ENCODE results near the gene RBFOX2.
A peak's percentile ranks its signal among the peaks of the same experiment; 100 is the strongest.

RBFOX2 gene

DNA sequence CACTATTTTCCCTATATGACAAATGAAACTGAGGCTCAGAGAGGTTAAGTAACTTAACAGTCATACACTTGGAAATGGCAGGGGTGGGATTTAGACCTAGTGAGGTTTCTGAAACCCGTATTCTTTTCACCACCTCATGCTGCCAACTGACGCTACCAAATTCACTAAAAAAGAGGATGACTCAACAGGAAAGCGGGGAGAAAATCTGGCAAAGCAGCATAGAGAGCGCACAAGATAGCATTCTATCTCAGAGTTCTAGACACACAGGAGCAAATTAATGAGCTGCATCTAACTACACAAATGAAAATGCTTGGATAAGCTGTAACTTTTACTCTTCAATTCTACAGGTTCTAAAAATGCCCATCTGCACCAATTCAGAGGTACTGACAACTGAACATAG lies 136.4 kb downstream of the RBFOX2 start:
- peak; percentile 63 for DNase-seq

DNA sequence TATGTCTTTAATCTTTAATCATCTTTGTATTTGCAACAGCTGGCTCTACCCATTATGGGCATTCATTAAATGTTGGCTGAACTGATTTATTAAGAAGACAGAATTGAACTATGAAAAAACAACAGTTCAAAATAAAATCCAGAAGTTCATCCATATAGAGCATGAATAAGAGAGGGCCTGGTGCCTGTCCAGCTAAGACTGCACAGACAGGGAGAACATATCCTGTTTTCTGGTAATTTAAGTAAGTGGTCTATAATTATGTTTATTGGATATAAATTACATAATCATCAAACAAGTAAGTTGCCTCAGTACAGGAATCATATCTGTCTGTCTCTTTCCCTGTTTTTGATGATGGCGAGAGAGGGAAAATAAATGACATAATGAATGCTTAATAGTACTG lies 137.2 kb downstream of the RBFOX2 start:
- DNase-seq = no peak

DNA sequence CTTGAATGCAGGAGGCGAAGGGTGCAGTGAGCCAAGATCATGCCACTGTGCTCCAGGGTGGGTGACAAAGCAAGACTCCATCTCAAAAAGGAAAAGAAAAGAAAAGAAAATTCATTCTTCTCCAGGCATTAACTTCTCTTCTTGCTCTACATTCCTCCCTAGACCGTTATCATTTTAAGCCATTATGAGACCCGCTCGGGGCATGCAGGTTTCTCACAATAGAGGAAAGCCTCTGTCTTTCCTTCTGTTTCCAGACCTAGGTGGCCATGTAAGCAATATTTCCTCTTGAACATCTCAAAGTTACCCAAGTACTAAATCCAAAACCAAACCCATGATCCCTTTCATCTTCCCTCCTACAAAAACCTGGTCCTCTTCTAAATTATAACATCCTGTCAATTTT lies 139.6 kb downstream of the RBFOX2 start:
- DNase-seq = no peak

DNA sequence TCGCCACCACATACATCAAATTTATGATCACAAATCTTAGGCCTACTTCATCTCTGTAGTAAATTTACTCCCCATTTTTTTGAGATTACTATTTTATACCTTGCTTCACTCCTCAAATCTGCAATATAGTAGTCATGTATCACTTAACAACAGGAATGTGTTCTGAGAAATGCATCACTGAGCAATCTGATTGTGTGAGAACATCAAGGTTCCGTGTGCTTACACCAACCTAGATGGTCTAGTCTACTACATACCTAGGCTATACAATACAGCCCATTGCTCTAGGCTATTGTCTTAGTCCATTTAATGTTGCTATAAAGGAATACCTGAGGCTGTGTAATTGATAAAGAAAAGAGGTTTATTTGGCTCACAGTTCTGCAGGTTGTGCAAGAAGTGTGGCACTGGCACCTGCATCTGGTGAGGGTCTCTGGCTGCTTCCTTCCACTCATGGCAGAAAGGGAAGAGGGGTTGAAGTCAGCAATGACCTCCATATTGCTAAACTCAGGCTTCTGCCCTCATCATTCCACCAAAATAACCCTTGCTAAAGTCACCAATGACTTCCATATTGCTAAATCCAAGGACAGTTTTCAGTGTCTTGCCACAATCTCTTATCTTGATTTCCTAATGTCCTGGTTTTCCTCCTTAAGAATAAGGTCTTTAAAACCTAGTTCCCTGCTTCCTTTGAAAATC lies 140.3 kb downstream of the RBFOX2 start:
- DNase-seq = peak; percentile 37

DNA sequence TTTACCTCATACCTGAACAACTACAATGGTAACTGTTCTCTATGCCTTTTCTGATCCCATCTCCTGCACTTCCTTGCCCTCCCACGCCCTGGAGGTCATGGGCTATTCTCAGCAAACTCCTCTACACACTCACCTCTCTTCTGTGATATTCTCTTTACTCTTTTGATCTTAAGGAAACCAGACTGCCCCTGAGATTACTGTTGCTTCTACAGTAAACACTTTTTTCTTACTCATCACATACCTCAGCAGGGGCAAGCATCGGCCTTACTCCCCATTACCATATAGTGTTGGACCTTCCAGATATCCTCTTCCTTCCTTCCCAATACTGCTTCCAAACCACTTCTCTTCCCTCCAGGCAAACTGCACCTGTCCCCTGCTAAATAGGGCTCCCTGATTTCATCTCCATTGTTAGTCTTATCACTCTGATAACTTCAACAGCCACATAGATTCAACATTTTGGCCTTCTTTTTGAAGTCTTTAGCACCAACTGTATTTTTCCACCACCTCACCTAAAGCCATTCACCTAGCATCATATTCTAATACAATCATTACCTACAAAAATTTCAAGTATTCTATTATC lies 141.2 kb downstream of the RBFOX2 start:
- DNase-seq = peak; percentile 35

DNA sequence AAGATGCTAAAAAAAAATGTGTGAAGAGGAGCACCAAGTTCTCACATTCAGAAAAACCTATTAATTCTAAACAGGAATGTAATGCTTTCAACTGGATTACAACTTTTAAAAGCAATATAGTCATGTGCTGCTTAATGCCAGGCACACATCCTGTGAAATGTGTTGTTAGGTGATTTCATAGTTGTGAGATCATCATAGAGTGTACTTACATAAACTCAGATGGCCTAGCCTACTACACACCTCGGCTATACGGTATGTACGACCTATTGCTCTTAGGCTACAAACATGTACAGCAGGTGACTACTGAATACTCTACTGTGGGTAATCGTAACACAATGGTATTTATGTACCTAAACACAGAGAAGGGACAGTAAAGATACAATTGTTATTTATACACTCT lies 142.3 kb downstream of the RBFOX2 start:
- no peak for DNase-seq

DNA sequence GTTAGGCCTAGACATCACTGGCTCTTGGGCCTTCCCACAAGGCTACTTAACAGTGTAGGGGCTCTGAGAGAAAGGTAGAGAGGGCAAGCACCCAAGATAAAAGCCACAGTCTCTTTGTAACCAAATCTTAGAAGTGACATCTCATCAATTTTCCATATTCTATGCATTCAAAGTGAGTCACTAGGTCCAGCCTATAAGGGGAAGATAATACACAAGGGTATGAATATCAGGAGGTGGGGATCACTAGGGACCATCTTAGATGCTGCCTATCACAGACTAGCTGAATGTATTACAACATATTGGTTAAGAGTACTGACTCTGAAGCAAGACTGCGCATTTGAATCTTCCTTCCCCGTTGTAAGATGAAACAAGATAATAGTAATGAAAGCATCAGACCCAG lies 144.1 kb downstream of the RBFOX2 start:
- DNase-seq = no peak

DNA sequence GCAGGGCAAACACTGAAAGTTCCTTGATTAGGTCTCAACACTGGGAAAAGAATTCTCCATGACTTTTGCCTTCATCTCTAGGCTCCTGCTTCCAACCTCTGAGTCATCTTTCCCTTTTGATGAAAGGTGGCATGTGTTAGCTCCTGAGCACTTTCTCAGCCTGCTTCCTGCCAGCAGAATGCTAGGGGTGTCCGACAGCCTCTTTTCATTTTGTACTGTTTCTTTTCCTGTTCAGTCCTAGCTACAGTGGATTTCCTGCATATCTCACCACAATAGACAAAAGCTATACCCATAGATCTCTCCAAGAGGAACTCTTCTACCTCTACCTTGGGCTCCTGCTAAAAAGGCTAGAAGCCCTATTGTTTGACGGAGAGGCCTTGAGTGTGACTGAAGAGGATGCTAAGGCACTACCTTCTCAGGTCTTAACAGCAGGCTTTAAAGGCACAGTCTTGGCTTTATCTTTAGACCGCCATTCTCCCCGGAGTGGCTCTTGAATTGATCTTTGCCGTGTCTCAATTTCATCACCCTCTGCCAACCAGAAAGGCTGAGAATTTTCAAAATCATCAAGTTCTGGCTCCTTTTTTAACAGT lies 145.5 kb downstream of the RBFOX2 start:
- DNase-seq = no peak

DNA sequence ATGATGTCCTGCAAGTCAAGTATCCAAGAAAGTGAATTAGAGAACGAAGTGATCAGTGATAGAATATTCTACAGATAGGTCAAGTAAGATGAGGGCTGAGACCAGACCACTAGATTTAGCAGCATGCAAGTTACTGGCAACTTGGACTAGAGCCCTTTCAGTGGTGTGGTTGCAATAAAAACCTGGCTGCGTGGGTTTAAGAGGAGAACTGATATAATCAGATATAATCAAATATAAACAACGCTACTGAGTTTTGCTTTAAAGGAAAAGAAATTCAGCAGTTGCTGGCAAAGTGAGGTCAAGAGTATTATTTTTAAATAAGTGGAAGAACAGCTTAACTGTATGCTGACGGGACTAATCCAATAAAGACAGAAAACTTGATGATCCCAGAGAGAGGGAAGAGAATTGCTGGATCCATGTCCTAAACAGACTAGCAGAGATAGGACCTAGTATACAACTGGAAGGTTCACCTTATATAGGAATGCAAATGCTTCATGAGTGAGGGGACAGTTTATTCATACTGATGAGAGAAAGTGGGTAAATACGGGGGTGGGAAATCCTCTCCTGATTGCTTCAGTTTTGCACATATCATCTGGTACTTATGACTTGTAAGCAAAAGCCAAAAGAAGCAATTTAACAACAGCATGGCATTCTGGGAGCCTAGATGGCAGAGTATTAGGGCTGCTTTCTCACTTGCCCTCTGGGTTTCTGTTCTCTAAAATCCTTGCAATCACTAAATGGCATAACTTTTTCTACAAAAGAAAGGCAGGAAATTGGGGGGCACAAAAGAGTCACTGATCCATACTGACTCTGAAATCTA lies 146.2 kb downstream of the RBFOX2 start:
- no peak for DNase-seq

DNA sequence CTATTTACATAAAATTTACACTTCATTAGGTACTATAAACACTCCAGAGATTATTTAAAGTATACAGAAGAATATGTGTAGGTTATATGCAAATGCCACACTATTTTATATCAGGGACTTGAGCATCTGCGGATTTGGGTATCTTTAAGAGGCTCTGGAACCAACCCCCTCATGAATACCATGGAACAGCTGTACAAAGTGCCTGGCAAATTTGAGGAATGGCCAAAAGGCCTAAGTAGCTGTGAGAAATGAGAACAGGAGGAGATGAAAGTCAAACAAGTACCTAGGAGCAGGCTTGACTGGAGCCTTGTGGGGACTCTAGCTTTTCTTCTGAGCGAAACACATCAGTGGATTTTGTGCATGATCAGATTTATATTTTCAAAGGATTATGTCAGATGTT lies 149.3 kb downstream of the RBFOX2 start:
- DNase-seq = no peak

DNA sequence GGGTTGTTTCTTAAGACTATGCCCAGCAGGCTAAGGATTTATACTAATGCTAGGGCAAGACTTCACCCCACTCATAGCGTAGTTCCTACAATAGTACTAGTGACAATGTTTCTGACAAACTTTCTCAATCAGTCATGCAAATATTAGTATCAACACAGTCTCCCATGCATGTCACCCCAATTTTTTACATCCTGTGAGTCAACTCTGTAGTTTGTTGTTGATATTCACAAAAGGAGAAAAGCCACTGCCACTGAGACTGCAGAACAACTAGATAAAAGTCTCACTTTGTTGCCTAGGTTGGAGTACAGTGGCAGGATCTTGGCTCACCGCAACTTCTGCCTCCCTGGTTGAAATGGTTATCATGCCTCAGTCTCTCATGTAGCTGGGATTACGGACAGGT lies 155.2 kb downstream of the RBFOX2 start:
- no peak for DNase-seq

DNA sequence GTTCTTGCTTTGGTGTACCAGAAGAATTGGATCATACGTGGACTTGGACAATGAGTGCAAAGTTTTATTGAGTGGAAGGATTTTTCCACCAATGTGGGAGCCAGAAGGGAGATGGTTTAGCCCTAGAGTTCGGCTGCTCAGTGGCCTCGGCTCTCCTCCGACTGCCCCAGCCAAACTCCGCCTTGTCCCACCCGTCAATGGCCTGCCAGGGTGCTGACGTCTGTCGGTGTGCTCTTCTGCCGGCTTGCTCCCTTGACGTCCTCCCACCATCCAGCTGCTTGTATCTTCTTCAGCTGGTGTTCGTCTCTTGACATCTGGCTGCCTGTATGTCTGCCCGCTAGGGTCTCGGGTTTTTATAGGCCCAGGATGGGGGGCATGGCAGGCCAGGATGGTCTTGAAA lies 156.2 kb downstream of the RBFOX2 start:
- no peak for DNase-seq

DNA sequence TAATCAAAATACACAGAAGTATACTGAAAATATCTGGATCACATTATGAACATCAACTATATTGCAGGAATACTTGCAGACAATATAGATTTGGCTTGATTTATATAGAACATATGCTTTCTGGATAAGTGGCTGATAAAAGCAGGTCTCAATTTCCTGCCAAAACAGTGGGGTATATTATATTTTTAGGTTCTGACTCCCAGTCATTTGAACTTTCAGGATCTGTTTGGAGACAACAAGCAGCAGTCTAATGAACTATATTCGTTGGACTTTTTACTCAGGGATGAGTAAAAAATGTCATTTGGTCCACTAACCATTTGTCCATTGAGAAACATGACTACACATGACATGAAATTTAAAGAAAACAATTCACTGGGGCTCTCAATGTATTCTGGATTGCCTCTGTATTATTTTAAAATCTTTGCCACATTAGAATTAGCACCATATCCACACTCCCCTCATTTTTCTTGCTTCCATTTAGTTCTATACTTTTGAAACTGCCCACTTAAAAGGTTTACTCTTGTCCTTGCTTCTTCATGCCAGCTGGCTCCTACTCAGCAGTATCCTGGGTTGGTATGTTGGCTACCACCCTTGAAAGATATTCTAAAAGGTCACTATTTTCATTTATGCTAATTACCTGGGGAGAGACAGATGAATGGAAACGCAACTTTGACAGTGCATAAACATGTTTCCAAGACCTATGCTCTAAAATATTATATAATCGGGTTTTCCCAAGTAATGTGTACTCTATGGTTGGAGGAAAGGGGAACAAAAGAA lies 157.9 kb downstream of the RBFOX2 start:
- DNase-seq = no peak

DNA sequence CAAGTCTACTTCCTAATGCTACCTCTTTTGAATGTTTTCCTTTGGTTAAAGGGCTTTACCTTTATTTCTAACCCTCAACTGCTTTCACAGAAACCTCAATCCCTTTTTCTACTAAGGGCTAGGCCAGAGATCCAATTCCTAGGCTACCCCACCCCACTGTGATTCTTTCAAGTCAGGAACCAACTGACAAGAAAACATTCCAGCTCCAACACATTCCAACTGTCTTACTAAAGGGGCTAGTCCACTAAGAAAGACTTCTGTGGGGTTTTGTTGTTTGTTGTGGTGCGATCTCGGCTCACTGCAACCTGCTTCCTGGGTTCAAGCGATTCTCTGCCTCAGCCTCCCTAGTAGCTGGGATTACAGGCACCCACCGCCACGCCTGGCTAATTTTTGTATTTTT lies 159.7 kb downstream of the RBFOX2 start:
- no peak for DNase-seq

DNA sequence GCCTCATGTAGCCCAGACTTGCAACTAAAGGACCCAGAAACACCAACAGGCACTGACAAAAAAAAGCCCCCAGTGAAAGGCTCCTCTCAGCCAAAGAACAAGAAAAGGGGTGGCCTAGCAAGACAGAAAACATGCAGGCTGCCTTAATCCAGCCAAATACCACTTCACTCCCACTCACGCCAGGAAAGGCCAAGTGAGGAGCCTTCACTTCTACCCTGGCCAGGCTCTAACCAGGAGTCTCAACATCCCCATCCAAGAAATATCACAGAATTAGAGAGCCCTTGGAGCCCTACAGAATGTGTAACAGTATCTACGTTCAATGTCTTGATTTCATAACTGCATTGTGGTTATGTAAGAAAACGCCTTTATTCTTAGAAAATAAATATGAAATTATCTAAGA lies 162.0 kb downstream of the RBFOX2 start:
- DNase-seq = no peak

DNA sequence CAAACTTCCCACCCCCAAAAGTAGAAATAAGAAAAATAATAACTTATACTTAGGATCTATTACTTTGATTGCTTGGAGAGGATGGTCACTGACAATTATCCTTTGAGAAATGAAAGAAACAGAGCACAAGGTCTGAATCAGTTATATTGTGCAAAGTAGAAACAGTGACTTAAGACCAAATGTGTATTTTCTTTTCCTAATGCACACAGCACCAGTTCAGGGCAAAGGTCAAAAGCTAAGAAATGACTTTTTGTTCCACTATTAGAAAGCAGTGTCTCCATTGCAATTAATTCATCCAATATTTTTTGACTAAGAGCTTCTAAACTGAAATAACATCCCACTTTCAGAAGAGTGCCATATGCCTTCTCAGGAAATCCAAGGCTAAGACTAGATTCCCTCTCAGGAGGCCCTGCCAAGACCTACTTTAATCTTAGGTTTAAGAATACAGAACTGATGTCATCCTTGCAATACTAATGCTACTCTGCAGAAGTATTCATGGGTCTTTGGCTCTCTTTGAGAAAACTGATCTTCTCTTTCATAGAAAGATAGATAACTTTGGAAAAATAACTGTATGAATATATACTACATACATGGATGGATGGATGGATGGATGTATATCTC lies 164.0 kb downstream of the RBFOX2 start:
- DNase-seq = no peak

DNA sequence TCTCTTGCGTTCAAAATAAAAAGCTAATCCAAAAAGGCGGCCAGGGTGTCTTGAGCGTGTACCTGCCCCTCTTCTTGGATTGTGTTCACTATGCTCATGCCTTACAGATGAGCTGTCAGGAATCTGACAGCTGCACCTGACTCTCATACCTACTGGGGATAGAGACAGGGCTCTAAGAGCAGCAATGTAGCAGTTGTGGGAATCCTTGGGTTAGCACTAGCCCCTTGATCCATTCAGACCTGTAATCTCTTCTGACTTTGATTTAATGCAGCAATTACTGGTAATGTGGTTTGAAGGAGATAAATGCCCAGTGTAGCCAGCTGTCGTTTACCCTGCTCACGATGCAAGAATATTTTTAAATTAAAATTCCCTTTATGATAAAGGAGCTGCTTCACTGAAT lies 165.2 kb downstream of the RBFOX2 start:
- DNase-seq = no peak

DNA sequence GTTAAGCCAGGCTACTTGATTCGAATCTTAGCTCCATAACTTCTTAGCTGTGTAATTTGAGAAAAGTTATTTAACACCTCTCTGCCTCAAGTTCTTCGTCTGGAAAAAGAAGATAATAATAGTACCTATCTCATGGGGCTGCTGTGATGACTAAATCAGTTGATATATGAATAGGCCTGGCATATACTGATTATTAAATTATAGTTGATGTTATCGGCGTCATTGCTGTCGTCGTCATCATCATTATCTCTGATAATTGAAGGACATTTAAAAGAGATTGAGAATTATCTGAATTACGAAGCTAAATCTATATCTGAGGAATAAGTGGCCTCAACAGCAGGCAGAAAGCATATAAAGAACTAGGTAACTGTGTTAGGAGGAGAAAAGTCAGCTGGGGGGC lies 165.9 kb downstream of the RBFOX2 start:
- DNase-seq = no peak

DNA sequence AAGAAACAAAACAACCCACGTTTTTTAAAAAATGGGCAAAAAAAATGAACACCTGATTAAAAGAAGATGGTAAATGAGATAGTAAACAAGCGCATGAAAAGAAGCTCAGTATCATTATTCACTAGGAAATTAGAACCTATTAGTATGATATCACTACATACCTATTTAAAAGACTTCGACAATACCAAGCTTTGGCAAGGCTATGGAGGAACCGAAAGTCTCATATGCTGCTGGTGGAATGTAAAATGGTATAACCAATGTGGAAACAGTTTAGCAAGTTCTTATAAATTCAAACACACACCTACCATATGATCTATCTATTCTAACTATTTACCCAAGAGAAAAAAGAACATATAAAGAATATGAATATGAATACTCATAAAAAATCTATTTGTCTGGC lies 167.2 kb downstream of the RBFOX2 start:
- DNase-seq = no peak

DNA sequence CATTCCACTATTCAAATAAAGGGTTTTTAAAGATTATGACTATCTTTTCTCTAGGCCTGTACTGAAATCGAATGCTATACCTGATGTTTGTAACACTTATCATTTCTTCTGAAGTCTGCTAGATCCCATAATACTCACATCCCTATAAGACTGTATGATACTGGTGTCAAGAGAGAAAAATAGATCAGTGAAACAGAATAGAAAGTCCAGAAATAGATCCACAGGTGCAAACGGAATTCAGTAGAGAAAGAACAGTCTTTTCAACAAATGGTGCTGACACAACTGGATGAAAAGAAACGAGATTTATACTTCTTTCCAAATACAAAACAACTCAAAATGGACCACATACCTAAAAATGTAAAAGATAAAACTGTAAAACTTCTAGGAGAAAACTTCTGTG lies 167.8 kb downstream of the RBFOX2 start:
- no peak for DNase-seq

DNA sequence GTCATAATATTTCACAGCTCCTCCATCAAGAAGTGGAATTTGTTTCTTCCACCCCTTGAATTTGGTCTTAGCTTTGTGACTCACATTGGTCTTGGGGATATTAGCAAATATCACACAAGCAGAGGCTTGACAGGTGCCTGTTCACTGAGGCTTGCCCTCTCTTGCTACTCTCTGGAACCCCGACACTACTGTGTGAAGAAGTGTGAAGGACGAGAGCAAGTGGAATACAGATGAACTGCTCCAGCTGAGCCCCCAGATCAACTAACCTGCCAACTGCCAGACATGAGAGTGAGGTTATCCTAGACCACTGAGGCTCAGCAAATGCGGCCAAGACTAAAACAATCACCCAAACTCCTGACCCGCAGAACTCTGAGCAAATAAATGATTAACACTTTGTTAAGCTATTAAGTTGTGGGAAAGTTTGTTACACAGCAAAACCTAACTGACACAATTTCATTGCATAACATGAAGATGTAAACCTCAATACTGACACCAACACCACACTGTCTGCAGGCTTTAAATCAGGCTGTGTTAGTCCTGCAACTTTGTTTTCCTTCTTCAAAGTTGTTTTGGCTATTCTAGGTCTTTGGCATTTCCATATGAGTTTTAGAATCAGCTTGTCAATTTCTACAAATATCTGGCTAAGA lies 168.4 kb downstream of the RBFOX2 start:
- no peak for DNase-seq

DNA sequence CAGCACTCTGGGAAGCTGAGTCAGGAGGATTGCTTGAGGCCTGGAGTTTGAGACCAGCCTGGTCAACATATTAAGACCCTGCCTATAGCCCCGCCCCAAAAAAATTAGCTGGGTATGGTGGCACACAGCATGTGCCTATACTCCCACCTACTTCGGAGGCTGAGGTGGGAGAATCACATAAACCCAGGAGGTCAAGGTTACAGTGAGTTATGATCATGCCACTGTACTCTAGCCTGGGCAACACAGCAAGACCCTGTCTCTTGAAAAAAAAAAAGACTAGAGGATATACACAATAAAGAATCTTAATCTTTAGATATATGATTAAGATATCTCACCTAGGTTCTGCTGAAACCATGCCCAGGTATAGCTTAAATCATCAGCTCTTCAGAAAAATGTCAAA lies 174.3 kb downstream of the RBFOX2 start:
- DNase-seq = no peak

Data from kidney glomerular epithelial cell (primary cell).